ENCODE measurements around the gene MAP2K5.

GRCh38 chr15:67547064-67547463, 4.6 kb downstream of the MAP2K5 start:
- TF ChIP-seq POLR2A (IDR thresholded peaks at IDR 0.05; ENCODE audit: extremely low read depth, insufficient read length) = no peak
- TF ChIP-seq CTCF (IDR thresholded peaks at IDR 0.05; ENCODE audit: low read depth, low read length) = no peak
- TF ChIP-seq MAX (IDR thresholded peaks at IDR 0.05; ENCODE audit: low read depth, low read length) = no peak
- no peak for TF ChIP-seq MYC (IDR thresholded peaks at IDR 0.05; ENCODE audit: low read depth, low read length)
